Measurements from ENCODE around the gene SNX13. TPM values are rescaled to one million over a fixed set of nuclear protein-coding genes. Genes with fewer than 3 reads are reported as not detected.
"Not testable (repeated sequence)": the region's sequence is repeated elsewhere in the genome, so short reads cannot be mapped to it uniquely, and the experiment has no call there.

The SNX13 gene
- total and polyA plus RNA-seq, 2 donors (not counting 1 experiment from before 2014, with no cell fraction given): 6.5 to 58.1 TPM

- Histone ChIP-seq H3K27ac (ENCODE audit: low read length in 2 of 2) (no peak overlapping the region), H3K9me3 (ENCODE audit: control extremely low read depth in 1 of 3, control insufficient read depth in 2 of 3, insufficient read depth in 1 of 3, low read length in 2 of 3) (peaks cover 0 to 3% (median 0%) of the 10 kb centered on the region in 3 donors), H3K27me3 (replicated peaks in 1 of 4; ENCODE audit: control extremely low read depth in 1 of 4, control insufficient read depth in 3 of 4, insufficient read depth in 4 of 4, low read length in 3 of 4) (no peaks in the 10 kb centered on the region), H3K36me3 (replicated peaks in 1 of 2; ENCODE audit: control extremely low read depth in 1 of 2, control insufficient read depth in 1 of 2, extremely low read depth in 1 of 2, insufficient read depth in 2 of 2, low read length in 1 of 2) (no peaks in the 10 kb centered on the region), H3K4me3 (ENCODE audit: control extremely low read depth in 1 of 5, extremely low read depth in 1 of 5, insufficient read depth in 1 of 5, low read depth in 2 of 5, low read length in 4 of 5) (no peak overlapping the region), H3K79me2 (ENCODE audit: control insufficient read depth, insufficient read depth, low read length) (peaks cover 76% of the 10 kb centered on the region), H3K9ac (ENCODE audit: low read length) (no peak overlapping the region), H3K4me1 (ENCODE audit: control insufficient read depth in 2 of 2, insufficient read depth in 2 of 2, low read length in 2 of 2) (peaks cover 0 to 3% of the 10 kb centered on the region in 2 donors), H3K4me2 (replicated peaks; ENCODE audit: low read depth, low read length, poor library complexity, severe bottlenecking) (no peak overlapping the region), H2AFZ (ENCODE audit: insufficient read depth, low read depth, low read length, poor library complexity, severe bottlenecking) (no peak overlapping the region), H4K20me1 (ENCODE audit: control insufficient read depth, insufficient read depth, low read length, poor library complexity, severe bottlenecking) (peaks cover 59% of the 10 kb centered on the region)
- POLR2A ChIA-PET: no interaction called here
- Mint-ChIP-seq H3K27ac (no peak overlapping the region), H3K4me1 (peaks cover 43% of the 10 kb centered on the region), H3K4me3 (no peak overlapping the region), H3K27me3 (no peaks in the 10 kb centered on the region), H3K9me3 (ENCODE audit: insufficient read depth) (peaks cover 2% of the 10 kb centered on the region)
- TF ChIP-seq EZH2 (IDR thresholded peaks at IDR 0.05; ENCODE audit: borderline replicate concordance, insufficient read depth, low read depth, low read length, poor library complexity, severe bottlenecking): no peak
- no peak for TF ChIP-seq CTCF (IDR thresholded peaks at IDR 0.05)
- intact Hi-C loops (cut with micrococcal nuclease): no loop called here
- CTCF ChIA-PET: no interaction called here
- no peak for ATAC-seq (ENCODE audit: low read depth)
- no CpG with 5 or more reads among the region's 3 CpGs for WGBS (ENCODE audit: insufficient coverage)
- DNase-seq: no peak
Measured at GRCh38 chr7:17910377-17910776, 29.9 kb downstream of the SNX13 start.

GRCh38 chr7:17909310-17909709 is 31.0 kb downstream of the SNX13 start:
- peaks cover 59% of the 10 kb centered on the region for H4K20me1 ChIP-seq (ENCODE audit: control insufficient read depth, insufficient read depth, low read length, poor library complexity, severe bottlenecking)
- H3K9me3 ChIP-seq (ENCODE audit: control extremely low read depth in 1 of 3, control insufficient read depth in 2 of 3, insufficient read depth in 1 of 3, low read length in 2 of 3); H3K4me3 ChIP-seq (ENCODE audit: control extremely low read depth in 1 of 5, extremely low read depth in 1 of 5, insufficient read depth in 1 of 5, low read depth in 2 of 5, low read length in 4 of 5); H2AFZ ChIP-seq (ENCODE audit: insufficient read depth, low read depth, low read length, poor library complexity, severe bottlenecking); H3K4me1 ChIP-seq (ENCODE audit: control insufficient read depth in 2 of 2, insufficient read depth in 2 of 2, low read length in 2 of 2); DNase-seq; H3K36me3 ChIP-seq (replicated peaks in 1 of 2; ENCODE audit: control extremely low read depth in 1 of 2, control insufficient read depth in 1 of 2, extremely low read depth in 1 of 2, insufficient read depth in 2 of 2, low read length in 1 of 2); H3K9ac ChIP-seq (ENCODE audit: low read length); H3K27me3 ChIP-seq (replicated peaks in 1 of 4; ENCODE audit: control extremely low read depth in 1 of 4, control insufficient read depth in 3 of 4, insufficient read depth in 4 of 4, low read length in 3 of 4); H3K27me3 Mint-ChIP-seq; H3K27ac ChIP-seq (ENCODE audit: low read length in 2 of 2); ATAC-seq (ENCODE audit: low read depth); H3K4me3 Mint-ChIP-seq; H3K9me3 Mint-ChIP-seq (ENCODE audit: insufficient read depth); CTCF ChIA-PET; intact Hi-C loops (cut with micrococcal nuclease); H3K4me2 ChIP-seq (replicated peaks; ENCODE audit: low read depth, low read length, poor library complexity, severe bottlenecking); POLR2A ChIA-PET; H3K27ac Mint-ChIP-seq: not testable (repeated sequence)
- WGBS (ENCODE audit: insufficient coverage): no CpG with 5 or more reads among the region's 4 CpGs
- H3K4me1 Mint-ChIP-seq: peaks cover 38% of the 10 kb centered on the region
- peaks cover 76% of the 10 kb centered on the region for H3K79me2 ChIP-seq (ENCODE audit: control insufficient read depth, insufficient read depth, low read length)
